Endothelial cell of umbilical vein (primary cell): ENCODE data around the gene GABRA5. TPM values are rescaled to one million over a fixed set of nuclear protein-coding genes. Genes with fewer than 3 reads are reported as not detected.

ENCODE experiments used
- BruUV-seq: library from RNA; stranded (reverse); fragments of 400-500 nt; replicated peaks from 2 replicates; lab custom pipeline; 2021; lab: Mats Ljungman, UMichigan
- CTCF ChIA-PET: fragments of 300-600, 350-600 bp; sonication (Branson Sonifier 250); formaldehyde crosslinking; loops from one replicate; lab custom pipeline; 2021; ENCODE audit warnings: antibody characterized with exemption, inconsistent platforms; lab: Charles Lee
- POLR2A ChIA-PET: fragments of 300-600, 350-600 bp; sonication (Branson Sonifier 250); formaldehyde crosslinking; loops from one replicate; lab custom pipeline; 2021; ENCODE audit warnings: antibody characterized with exemption, inconsistent platforms; lab: Charles Lee
- DNase-seq: peaks from one replicate; pipeline ENCODE4 v3.0.0-alpha.2; 2011; ENCODE audit warnings: low read depth, low spot score
- FAIRE-seq: peaks from 2 replicates; lab custom pipeline; 2011; peaks lifted over from hg19 to GRCh38; lab: Jason Lieb, UNC
- H2AFZ ChIP-seq: 2 replicates; pipeline ENCODE4 v1.6.0; 2012; ENCODE audit warnings: low read depth, low read length, control low read depth, inconsistent platforms
- H3K27ac ChIP-seq: 2 replicates; pipeline ENCODE4 v1.5.1; 2011; ENCODE audit warnings: low read depth, mild to moderate bottlenecking, control low read depth, low read length, moderate library complexity; ENCODE audit not compliant: insufficient read depth
- H3K27me3 ChIP-seq, 2 experiments: 2 replicates each; pipeline versions ENCODE4 v1.6.0 to v1.6.1; 2011; ENCODE audit warnings: low read length in 2 of 2, mixed read lengths in 1 of 2; ENCODE audit not compliant: control insufficient read depth in 2 of 2, insufficient read depth in 2 of 2
- H3K36me3 ChIP-seq, 2 experiments: 2 replicates in 1 of 2; 3 replicates in 1 of 2; pipeline ENCODE4 v1.5.1; 2011; ENCODE audit warnings: low read length in 2 of 2, mild to moderate bottlenecking in 1 of 2, moderate library complexity in 1 of 2; ENCODE audit not compliant: control insufficient read depth in 2 of 2, insufficient read depth in 2 of 2; ENCODE audit errors: extremely low read depth in 1 of 2
- H3K4me1 ChIP-seq: 3 replicates; pipeline ENCODE4 v1.5.1; 2011; ENCODE audit warnings: mild to moderate bottlenecking, low read length; ENCODE audit not compliant: control insufficient read depth, insufficient read depth; ENCODE audit errors: extremely low read depth
- H3K4me2 ChIP-seq: 2 replicates; pipeline ENCODE4 v1.6.1; 2011; ENCODE audit warnings: low read length, control low read depth, mixed read lengths; ENCODE audit not compliant: insufficient read depth
- H3K4me3 ChIP-seq, 3 experiments: fragments of 200-600 bp in 1 of 3; sonication (generic), shearing (Covaris generic) in 1 of 3; replicated peaks in 1 of 3; 2 replicates each; pipeline ENCODE4 v1.5.1; 2011 to 2016; ENCODE audit warnings: control low read depth in 3 of 3, low read length in 3 of 3, mild to moderate bottlenecking in 2 of 3, inconsistent platforms in 1 of 3, low read depth in 1 of 3, moderate library complexity in 1 of 3; ENCODE audit not compliant: insufficient read depth in 1 of 3
- H3K79me2 ChIP-seq: 2 replicates; pipeline ENCODE4 v1.6.0; 2012; ENCODE audit warnings: low read length, inconsistent platforms; ENCODE audit not compliant: control insufficient read depth, insufficient read depth
- H3K9ac ChIP-seq: replicated peaks from 2 replicates; pipeline ENCODE3; 2011; ENCODE audit warnings: low read length, control low read depth; ENCODE audit not compliant: insufficient read depth; ENCODE audit errors: extremely low read depth
- H3K9me1 ChIP-seq: replicated peaks from 3 replicates; pipeline ENCODE4 v1.6.0; 2011; ENCODE audit warnings: mild to moderate bottlenecking, low read length; ENCODE audit not compliant: control insufficient read depth, insufficient read depth; ENCODE audit errors: extremely low read depth
- H3K9me3 ChIP-seq: replicated peaks from 2 replicates; pipeline ENCODE4 v1.5.1; 2012; ENCODE audit warnings: low read length, inconsistent platforms; ENCODE audit not compliant: control insufficient read depth, insufficient read depth
- H4K20me1 ChIP-seq: replicated peaks from 2 replicates; pipeline ENCODE3; 2011; ENCODE audit warnings: mild to moderate bottlenecking, low read length; ENCODE audit not compliant: control insufficient read depth, insufficient read depth; ENCODE audit errors: extremely low read depth
- EZH2 ChIP-seq: IDR thresholded peaks from 2 replicates; pipeline ENCODE4 v1.6.1; 2012; ENCODE audit warnings: borderline replicate concordance, low read depth, mild to moderate bottlenecking, moderate library complexity, low read length, inconsistent platforms; ENCODE audit not compliant: severe bottlenecking
- FOS ChIP-seq: IDR thresholded peaks from 2 replicates; pipeline ENCODE4 v1.6.1; 2011; ENCODE audit warnings: mild to moderate bottlenecking, low read length, moderate library complexity, borderline replicate concordance; ENCODE audit not compliant: insufficient read depth
- GATA2 ChIP-seq: IDR thresholded peaks from 2 replicates; pipeline ENCODE4 v1.7.0; 2011; ENCODE audit warnings: low read depth, mild to moderate bottlenecking, moderate library complexity, mixed read lengths, low read length; ENCODE audit not compliant: insufficient read length, insufficient read depth
- JUN ChIP-seq: IDR thresholded peaks from 2 replicates; pipeline ENCODE4 v1.6.1; 2011; ENCODE audit warnings: borderline replicate concordance, low read depth; ENCODE audit not compliant: insufficient read length, insufficient read depth
- MYC ChIP-seq: IDR thresholded peaks from one replicate; pipeline ENCODE4 v1.6.1; 2011; ENCODE audit warnings: mild to moderate bottlenecking, low read depth, low read length
- POLR2A ChIP-seq: IDR thresholded peaks from 2 replicates; pipeline ENCODE4 v1.6.1; 2012; ENCODE audit warnings: low read depth, mild to moderate bottlenecking, control low read depth, low read length
- POLR2AphosphoS5 ChIP-seq: IDR thresholded peaks from 2 replicates; pipeline ENCODE4 v1.6.1; 2012; ENCODE audit warnings: low read depth, mild to moderate bottlenecking, control low read depth, low read length, moderate library complexity; ENCODE audit not compliant: insufficient read depth
- dilution Hi-C: fragments of 300-500 bp; cut with MboI; formaldehyde crosslinking; loops from one replicate; pipeline ENCODE4 v1.15.0; 2019; ENCODE audit warnings: low sequenced_read_pairs; ENCODE audit not compliant: extremely low pct_ligation_motif_present
- intact Hi-C: fragments of 100-400 bp; cut with micrococcal nuclease; formaldehyde crosslinking; loops from one replicate; pipeline ENCODE4 v1.10.0; 2022
- polyA plus RNA-seq, 4 experiments: library from polyadenylated mRNA; depleted of rRNA in 3 of 4; stranded (reverse) in 3 of 4; unstranded in 1 of 4; fragments of >200 nt; gene quantifications; 2 replicates each; pipeline versions ENCODE4 v1.2.1 to v1.2.3, GENCODE V29; 2011 to 2012; ENCODE audit warnings: missing spikeins in 1 of 4
- total RNA-seq: library from RNA; stranded (reverse); gene quantifications from 2 replicates; pipeline ENCODE4 v1.2.3, GENCODE V29; 2021
- TF ChIP-seq, protein P1 (sequence below), 2 donors: IDR thresholded peaks; 1 replicate in 1 of 2; 2 replicates in 1 of 2; pipeline ENCODE4 v1.5.1; 2011; ENCODE audit warnings: low read length in 2 of 2, mild to moderate bottlenecking in 2 of 2, moderate library complexity in 2 of 2, control low read depth in 1 of 2, inconsistent platforms in 1 of 2, low read depth in 1 of 2; ENCODE audit not compliant: insufficient read depth in 1 of 2; ENCODE audit errors: extremely low read depth in 1 of 2
- TF ChIP-seq, protein P2 (sequence below): IDR thresholded peaks from 2 replicates; pipeline ENCODE4 v1.6.1; 2011; ENCODE audit not compliant: insufficient read depth, insufficient read length

GABRA5 gene
- total and polyA plus RNA-seq, 2 donors (not counting 3 experiments of a cell fraction or from before 2014, with no cell fraction given) = not detected

DNA sequence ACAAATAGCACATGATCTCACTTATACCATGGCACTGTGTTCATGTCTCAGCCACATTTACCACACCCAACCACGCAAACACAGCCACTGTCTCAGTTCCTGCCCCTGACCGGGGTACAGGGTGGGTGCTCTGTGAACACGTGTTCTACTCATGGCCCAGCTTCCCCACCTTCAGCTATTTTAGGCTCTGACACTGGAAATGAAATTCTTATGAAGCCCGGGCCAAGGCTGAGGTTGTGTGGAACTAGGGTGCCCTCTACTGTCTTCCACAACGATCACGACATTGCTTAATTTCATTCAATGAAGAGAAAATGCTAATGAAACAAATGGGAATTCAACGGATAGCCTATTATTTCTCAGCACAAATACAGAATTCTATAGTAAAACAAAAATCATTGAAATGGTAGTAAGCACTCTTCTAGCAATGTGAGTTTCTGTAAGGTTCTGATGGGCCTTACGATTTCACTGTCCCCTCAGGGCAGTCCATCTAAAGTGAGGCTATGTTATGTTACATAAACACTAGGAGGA lies 2.1 kb upstream of the GABRA5 start:
- FAIRE-seq = peak; percentile 60
- H3K4me2 ChIP-seq = no peak overlapping the region
- no TSS peak for BruUV-seq
- no peaks in the 10 kb centered on the region for H3K4me1 ChIP-seq
- intact Hi-C loops (no loop called here), dilution Hi-C loops (no loop called here)
- no peaks in the 10 kb centered on the region for H3K79me2 ChIP-seq
- TF ChIP-seq, protein P1, sequence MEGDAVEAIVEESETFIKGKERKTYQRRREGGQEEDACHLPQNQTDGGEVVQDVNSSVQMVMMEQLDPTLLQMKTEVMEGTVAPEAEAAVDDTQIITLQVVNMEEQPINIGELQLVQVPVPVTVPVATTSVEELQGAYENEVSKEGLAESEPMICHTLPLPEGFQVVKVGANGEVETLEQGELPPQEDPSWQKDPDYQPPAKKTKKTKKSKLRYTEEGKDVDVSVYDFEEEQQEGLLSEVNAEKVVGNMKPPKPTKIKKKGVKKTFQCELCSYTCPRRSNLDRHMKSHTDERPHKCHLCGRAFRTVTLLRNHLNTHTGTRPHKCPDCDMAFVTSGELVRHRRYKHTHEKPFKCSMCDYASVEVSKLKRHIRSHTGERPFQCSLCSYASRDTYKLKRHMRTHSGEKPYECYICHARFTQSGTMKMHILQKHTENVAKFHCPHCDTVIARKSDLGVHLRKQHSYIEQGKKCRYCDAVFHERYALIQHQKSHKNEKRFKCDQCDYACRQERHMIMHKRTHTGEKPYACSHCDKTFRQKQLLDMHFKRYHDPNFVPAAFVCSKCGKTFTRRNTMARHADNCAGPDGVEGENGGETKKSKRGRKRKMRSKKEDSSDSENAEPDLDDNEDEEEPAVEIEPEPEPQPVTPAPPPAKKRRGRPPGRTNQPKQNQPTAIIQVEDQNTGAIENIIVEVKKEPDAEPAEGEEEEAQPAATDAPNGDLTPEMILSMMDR (IDR thresholded peaks at IDR 0.05; ENCODE audit: extremely low read depth in 1 of 2, insufficient read depth in 1 of 2, low read depth in 1 of 2, low read length in 2 of 2) = peak in 1 of 2 donors; percentile 22
- no peak for TF ChIP-seq POLR2AphosphoS5
- DNase-seq = peak; percentile 4
- POLR2A ChIA-PET = no interaction called here
- no peaks in the 10 kb centered on the region for H4K20me1 ChIP-seq
- no peaks in the 10 kb centered on the region for H3K36me3 ChIP-seq
- no peaks in the 10 kb centered on the region for H3K27me3 ChIP-seq
- H3K9me1 ChIP-seq = no peaks in the 10 kb centered on the region
- no peak overlapping the region for H2AFZ ChIP-seq
- no peak overlapping the region for H3K9ac ChIP-seq
- H3K9me3 ChIP-seq = no peaks in the 10 kb centered on the region
- CTCF ChIA-PET = no interaction called here
- no peak overlapping the region for H3K27ac ChIP-seq
- H3K4me3 ChIP-seq = no peak overlapping the region

DNA sequence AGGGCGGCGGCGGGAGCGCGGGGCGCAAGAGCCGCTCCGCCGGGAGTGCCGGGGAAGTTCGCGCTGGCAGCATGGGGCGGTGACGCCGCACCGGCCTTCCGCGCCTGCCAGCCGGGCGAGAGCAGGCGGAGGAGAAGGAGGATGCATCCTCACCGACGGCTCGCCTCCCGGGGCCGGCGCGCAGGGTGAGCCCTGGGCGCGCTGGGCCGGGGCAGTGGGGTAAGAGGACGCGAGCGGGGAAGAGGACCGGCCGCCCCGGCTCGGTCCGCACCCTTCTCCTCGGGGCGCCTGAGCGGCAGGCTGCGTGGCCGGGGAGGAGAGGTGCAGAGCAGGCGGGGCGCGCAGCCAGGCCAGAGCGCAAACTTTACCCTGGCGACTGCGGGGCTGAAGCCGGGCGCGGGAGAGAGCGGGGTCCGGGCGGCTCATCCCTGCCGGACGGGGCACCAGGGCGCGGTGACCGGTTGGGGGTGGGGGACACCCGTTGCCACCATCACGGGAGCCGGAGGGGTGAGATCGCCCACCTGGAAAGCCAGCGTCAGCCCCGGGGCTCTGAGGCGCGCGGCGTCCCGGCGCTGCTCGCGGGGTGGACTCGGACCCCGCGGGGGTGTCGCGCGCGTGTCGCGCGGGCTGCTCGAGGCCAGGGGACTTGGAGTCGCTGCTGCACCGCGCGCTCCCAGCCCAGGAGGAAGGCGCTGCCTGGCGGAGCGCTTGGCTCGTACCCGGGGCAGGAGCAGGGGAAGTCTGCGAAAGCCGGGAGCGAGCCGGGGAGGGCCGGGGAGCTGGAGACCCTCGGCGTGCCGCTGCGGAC lies 542 bp downstream of the GABRA5 start:
- Histone ChIP-seq H3K9ac (no peak overlapping the region), H3K4me3 (no peak overlapping the region), H3K9me3 (no peaks in the 10 kb centered on the region), H3K9me1 (no peaks in the 10 kb centered on the region), H3K27ac (no peak overlapping the region), H3K79me2 (no peaks in the 10 kb centered on the region), H4K20me1 (no peaks in the 10 kb centered on the region), H3K27me3 (no peaks in the 10 kb centered on the region), H3K4me1 (no peaks in the 10 kb centered on the region), H3K36me3 (no peaks in the 10 kb centered on the region), H3K4me2 (no peak overlapping the region), H2AFZ (no peak overlapping the region)
- ChIA-PET POLR2A (no interaction called here), CTCF (no interaction called here)
- DNase-seq = no peak
- no peak for FAIRE-seq
- TF ChIP-seq EZH2 (no peak), MYC (no peak), FOS (no peak), GATA2 (no peak), POLR2A (no peak), JUN (no peak), POLR2AphosphoS5 (no peak)
- TF ChIP-seq, protein P1 (IDR thresholded peaks at IDR 0.05; ENCODE audit: extremely low read depth in 1 of 2, insufficient read depth in 1 of 2, low read depth in 1 of 2, low read length in 2 of 2) = no peak
- TF ChIP-seq, protein P2, sequence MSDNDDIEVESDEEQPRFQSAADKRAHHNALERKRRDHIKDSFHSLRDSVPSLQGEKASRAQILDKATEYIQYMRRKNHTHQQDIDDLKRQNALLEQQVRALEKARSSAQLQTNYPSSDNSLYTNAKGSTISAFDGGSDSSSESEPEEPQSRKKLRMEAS = no peak
- no TSS peak for BruUV-seq
- dilution Hi-C loops = no loop called here
- intact Hi-C loops = no loop called here
